Ovary (tissue), 9 donors: ENCODE results near the gene ACVR1. TPM values are rescaled to one million over a fixed set of nuclear protein-coding genes. Genes with fewer than 3 reads are reported as not detected.
"Not testable (repeated sequence)": the region's sequence is repeated elsewhere in the genome, so short reads cannot be mapped to it uniquely, and the experiment has no call there.

Source experiments
- DNase-seq, 5 donors: peaks; one replicate each; pipeline ENCODE4 v3.0.0-alpha.2; 2019 to 2020
- H3K27ac ChIP-seq, 2 donors: fragments of 200-600 bp; one replicate each; pipeline versions ENCODE4 v1.5.1 to v1.8.0; 2019 to 2022
- H3K27me3 ChIP-seq: fragments of 200-600 bp; one replicate; pipeline ENCODE4 v1.8.0; 2022
- H3K36me3 ChIP-seq: fragments of 200-600 bp; sonication (generic); one replicate; pipeline ENCODE4 v1.5.1; 2019
- H3K4me1 ChIP-seq: one replicate; pipeline ENCODE4 v1.8.1; 2013; ENCODE audit warnings: mild to moderate bottlenecking, moderate library complexity; ENCODE audit not compliant: insufficient read depth
- H3K4me3 ChIP-seq: fragments of 200-600 bp; sonication (generic); one replicate; pipeline ENCODE4 v1.5.1; 2017
- H3K9me3 ChIP-seq, 2 donors: fragments of 200-600 bp in 1 of 2; sonication (generic) in 1 of 2; one replicate each; pipeline versions ENCODE4 v1.5.1 to v1.8.1; 2013 to 2019; ENCODE audit warnings: mild to moderate bottlenecking in 1 of 2, moderate library complexity in 1 of 2
- CTCF ChIP-seq, 3 donors: fragments of 450-650 bp in 2 of 3; fragments of 200-600 bp in 1 of 3; IDR thresholded peaks; one replicate each; pipeline versions ENCODE4 v1.5.1 to v1.8.0; 2016 to 2022; ENCODE audit warnings: antibody characterized with exemption in 3 of 3, mild to moderate bottlenecking in 1 of 3
- EP300 ChIP-seq: sonication (generic); formaldehyde crosslinking; IDR thresholded peaks from one replicate; pipeline ENCODE4 v1.6.1; 2017; ENCODE audit warnings: antibody characterized with exemption
- POLR2A ChIP-seq: fragments of 450-650 bp; IDR thresholded peaks from one replicate; pipeline ENCODE4 v1.6.1; 2017; ENCODE audit warnings: antibody characterized with exemption, mild to moderate bottlenecking, moderate library complexity
- WGBS, 3 donors: extraction: QIAGEN DNeasy Blood & Tissue Kit in 1 of 3; methylation state at CpG; one replicate each; pipeline versions ENCODE4 v1.1.5 to v1.1.7; 2013 to 2017; 5-methylcytosine and 5-hydroxymethylcytosine counted together
- intact Hi-C, 4 donors: fragments of 100-400 bp; cut with DNase I; formaldehyde crosslinking; loops; one replicate each; pipeline versions ENCODE4 v1.11.0 to v1.15.1; 2022 to 2023
- polyA plus RNA-seq, 2 donors: library from polyadenylated mRNA; stranded (reverse); fragments of 200-250 nt in 1 of 2; fragments of 350-450 nt in 1 of 2; fragmentation: Illumina TruSeq in 1 of 2; extraction: RNeasy Lipid Tissue Mini Kit (QIAGEN cat#74804) in 1 of 2; gene quantifications; one replicate each; pipeline ENCODE4 v1.2.3, GENCODE V29; 2013 to 2014
- total RNA-seq, 7 donors: library from RNA; depleted of rRNA in 2 of 7; stranded (reverse); fragments of >200 nt in 2 of 7; fragmentation: NEBNext Ultra II Directional in 3 of 7; extraction: Animal tissue kit (Norgen Biotek cat#: 25700) in 3 of 7; gene quantifications; one replicate each; pipeline versions ENCODE4 v1.1.0 to v1.2.4, GENCODE V29; 2016 to 2023
- donor health status: DM: no; HTN: no; CAD: no; lungs with moderate emphysema.
- donor health status: DM: no; HTN: no; CAD: no.
- donor health status: Bipolar disorder and iron deficiency.
- donor health status: DM: yes; HTN: yes; CAD: no.
- donor health status: DM: no; HTN: no; CAD: no.
- donor health status: DM: yes; HTN: yes; CAD: no.

Gene ACVR1
- total and polyA plus RNA-seq, 9 donors: 23.4 to 51.2 (median 30.4) TPM

DNA sequence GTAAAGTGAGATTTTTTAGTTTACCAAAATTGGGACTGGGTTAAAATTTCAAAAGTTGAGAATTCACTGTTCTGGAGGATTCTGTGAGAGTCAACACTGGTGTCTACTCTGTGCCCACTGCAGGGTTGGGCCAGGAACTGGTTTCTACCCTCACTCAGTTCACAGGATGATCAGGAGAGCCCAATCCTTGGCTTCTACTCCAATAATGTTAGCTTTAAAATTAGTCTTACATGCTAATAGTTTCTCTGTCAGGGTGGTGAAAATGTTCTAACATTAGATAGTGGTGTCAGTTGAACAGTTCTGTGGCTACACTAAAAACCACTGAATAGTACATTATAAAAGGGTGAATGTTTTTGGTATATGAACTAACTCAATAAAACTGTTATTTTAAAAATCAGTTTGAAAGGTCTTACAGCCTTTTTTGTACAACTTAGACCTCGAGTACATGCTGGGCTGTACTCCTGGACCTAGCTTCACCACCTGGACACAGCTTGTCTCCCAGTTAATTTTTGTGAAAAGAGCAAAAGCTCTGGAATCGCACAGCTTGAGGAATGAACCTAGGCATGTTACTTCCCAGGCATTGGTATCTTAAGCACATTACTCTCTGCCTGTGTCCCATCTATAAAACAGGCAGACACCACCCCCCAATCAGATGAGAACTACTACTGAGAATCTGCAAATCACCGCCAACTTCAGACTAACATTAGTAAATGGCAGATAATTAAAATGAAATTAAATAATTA is 44.4 kb downstream of the ACVR1 start:
- DNase-seq: no peak
- H3K9me3 ChIP-seq: no peaks in the 10 kb centered on the region
- H3K4me1 ChIP-seq: peaks cover 7% of the 10 kb centered on the region
- 56 to 70% (median 61%) methylated on average over 3 of the region's 3 CpGs for WGBS, 3 donors
- no peak for TF ChIP-seq CTCF (IDR thresholded peaks at IDR 0.05)
- no peak for TF ChIP-seq POLR2A
- TF ChIP-seq EP300: no peak
- intact Hi-C loops: no loop called here
- no peak overlapping the region for H3K4me3 ChIP-seq
- peak overlapping the region in 1 of 2 donors; percentile 23 for H3K27ac ChIP-seq
- no peaks in the 10 kb centered on the region for H3K27me3 ChIP-seq
- no peaks in the 10 kb centered on the region for H3K36me3 ChIP-seq

DNA sequence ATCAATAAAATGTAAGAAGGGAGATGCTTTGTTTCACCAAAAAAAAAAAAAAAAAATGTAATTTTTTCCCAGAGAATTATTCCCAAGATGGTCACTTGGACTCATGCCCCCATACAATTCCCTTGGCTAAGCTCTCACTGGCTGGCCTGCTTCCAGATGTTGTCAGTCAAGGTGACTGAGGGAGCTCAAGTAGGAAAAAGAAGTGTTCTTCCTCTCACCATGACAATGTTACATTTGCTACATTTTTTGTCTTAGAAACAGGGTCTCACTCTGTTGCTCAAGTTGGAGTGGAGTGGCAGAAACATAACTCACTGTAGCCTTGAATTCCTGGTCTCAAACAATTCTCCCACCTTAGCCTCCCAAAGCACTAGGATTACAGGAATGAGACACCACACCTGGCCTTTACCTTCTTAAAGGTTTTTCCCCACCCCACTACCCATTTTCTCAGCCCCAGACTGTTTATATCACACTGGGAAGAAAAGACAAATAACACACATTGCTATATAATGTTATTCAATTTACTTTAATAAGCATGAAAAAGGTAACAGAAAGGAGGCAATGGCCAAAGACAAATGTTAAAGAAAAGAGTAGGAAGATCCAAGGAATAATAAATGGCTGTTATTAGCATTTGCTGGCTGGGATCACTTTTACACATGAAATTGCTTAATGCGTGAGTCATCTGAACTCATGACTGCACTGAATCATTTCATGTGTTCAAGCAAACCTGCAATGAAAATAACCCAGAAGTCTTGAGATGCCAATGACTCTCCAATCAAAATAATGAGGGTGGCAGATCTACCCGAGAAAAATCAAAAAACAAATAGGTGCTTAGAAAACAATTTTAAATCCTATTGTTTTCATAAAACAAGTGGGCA is 45.2 kb downstream of the ACVR1 start:
- peaks cover 9% of the 10 kb centered on the region for H3K4me1 ChIP-seq
- peak in 2 of 5 donors; percentile 42 to 48 for DNase-seq
- no peak overlapping the region for H3K4me3 ChIP-seq
- no peaks in the 10 kb centered on the region for H3K9me3 ChIP-seq
- no peaks in the 10 kb centered on the region for H3K36me3 ChIP-seq
- WGBS, 3 donors: 8 to 19% (median 13%) methylated on average over 2 of the region's 2 CpGs
- peak overlapping the region in 1 of 2 donors; percentile 34 for H3K27ac ChIP-seq
- intact Hi-C loops: no loop called here
- TF ChIP-seq EP300 (peak; percentile 60), POLR2A (no peak), CTCF (IDR thresholded peaks at IDR 0.05) (no peak)
- no peaks in the 10 kb centered on the region for H3K27me3 ChIP-seq

- 63 to 76% (median 71%) methylated on average over 1 of the region's 1 CpG for WGBS, 3 donors
- no peak overlapping the region for H3K4me3 ChIP-seq
- no peak for TF ChIP-seq CTCF (IDR thresholded peaks at IDR 0.05)
- no peak for TF ChIP-seq POLR2A
- TF ChIP-seq EP300: no peak
- peaks cover 9% of the 10 kb centered on the region for H3K4me1 ChIP-seq
- intact Hi-C loops: no loop called here
- no peaks in the 10 kb centered on the region for H3K36me3 ChIP-seq
- no peaks in the 10 kb centered on the region for H3K9me3 ChIP-seq
- H3K27me3 ChIP-seq: no peaks in the 10 kb centered on the region
- H3K27ac ChIP-seq: no peak overlapping the region
- DNase-seq: no peak
Observed at GRCh38 chr2:157830266-157830665, 45.9 kb downstream of the ACVR1 start.

- no peak for DNase-seq
- Histone ChIP-seq H3K9me3 (no peaks in the 10 kb centered on the region), H3K4me1 (peaks cover 9% of the 10 kb centered on the region), H3K36me3 (no peaks in the 10 kb centered on the region), H3K4me3 (no peak overlapping the region), H3K27me3 (no peaks in the 10 kb centered on the region), H3K27ac (no peak overlapping the region)
- TF ChIP-seq CTCF (IDR thresholded peaks at IDR 0.05) (no peak), EP300 (no peak), POLR2A (no peak)
- WGBS, 3 donors: 94 to 99% (median 94%) methylated on average over 3 of the region's 3 CpGs
- intact Hi-C loops: no loop called here
Observed at GRCh38 chr2:157827377-157827776, 48.8 kb downstream of the ACVR1 start.

GRCh38 chr2:157826644-157827043 is 49.5 kb downstream of the ACVR1 start:
- H3K36me3 ChIP-seq, intact Hi-C loops, H3K27me3 ChIP-seq, H3K4me3 ChIP-seq, H3K4me1 ChIP-seq, H3K9me3 ChIP-seq, DNase-seq, H3K27ac ChIP-seq: not testable (repeated sequence)
